Osteoblast (primary cell): ENCODE data around the gene BCCIP. TPM values are rescaled to one million over a fixed set of nuclear protein-coding genes. Genes with fewer than 3 reads are reported as not detected.

Experiments
- DNase-seq: peaks from one replicate; pipeline ENCODE4 v3.0.0; 2011; ENCODE audit warnings: low spot score, mixed read lengths; ENCODE audit not compliant: insufficient read length; ENCODE audit errors: missing footprints
- H2AFZ ChIP-seq: 2 replicates; pipeline ENCODE4 v1.6.0; 2011; ENCODE audit warnings: mild to moderate bottlenecking, low read length
- H3K27ac ChIP-seq: 2 replicates; pipeline ENCODE4 v1.5.1; 2011; ENCODE audit warnings: mild to moderate bottlenecking, low read depth, low read length, moderate library complexity
- H3K27me3 ChIP-seq: 2 replicates; pipeline ENCODE4 v1.6.0; 2012; ENCODE audit warnings: mild to moderate bottlenecking, control low read depth, inconsistent platforms, low read length, moderate library complexity; ENCODE audit not compliant: insufficient read depth
- H3K36me3 ChIP-seq: 2 replicates; pipeline ENCODE4 v1.5.1; 2011; ENCODE audit warnings: mild to moderate bottlenecking, low read length, control low read depth, moderate library complexity; ENCODE audit not compliant: insufficient read depth
- H3K4me1 ChIP-seq: 2 replicates; pipeline ENCODE4 v1.5.1; 2011; ENCODE audit warnings: mild to moderate bottlenecking, low read length, control low read depth, moderate library complexity; ENCODE audit not compliant: insufficient read depth
- H3K4me2 ChIP-seq: 2 replicates; pipeline ENCODE4 v1.6.0; 2011; ENCODE audit warnings: mild to moderate bottlenecking, low read length; ENCODE audit not compliant: insufficient read depth
- H3K4me3 ChIP-seq: fragments of 200-600 bp; sonication (generic); 3 replicates; pipeline ENCODE4 v1.5.1; 2012; ENCODE audit warnings: mild to moderate bottlenecking, low read length, inconsistent platforms; ENCODE audit not compliant: insufficient read depth
- H3K79me2 ChIP-seq: 2 replicates; pipeline ENCODE4 v1.6.0; 2012; ENCODE audit warnings: mild to moderate bottlenecking, low read length, control low read depth, inconsistent platforms; ENCODE audit not compliant: insufficient read depth
- H3K9me3 ChIP-seq: 2 replicates; pipeline ENCODE4 v1.5.1; 2011; ENCODE audit warnings: low read depth, low read length, control low read depth
- H4K20me1 ChIP-seq: 2 replicates; pipeline ENCODE4 v1.6.0; 2012; ENCODE audit warnings: mild to moderate bottlenecking, low read length, control low read depth; ENCODE audit not compliant: insufficient read depth
- CTCF ChIP-seq: IDR thresholded peaks from 2 replicates; pipeline ENCODE4 v1.5.1; 2011; ENCODE audit warnings: mild to moderate bottlenecking, low read depth, low read length, moderate library complexity; ENCODE audit errors: extremely low read depth
- total RNA-seq: library from RNA; depleted of rRNA; stranded (reverse); fragments of >200 nt; gene quantifications from 2 replicates; pipeline ENCODE4 v1.2.3, GENCODE V29; 2012

BCCIP gene
- total RNA-seq, 1 donor, result 26.8 TPM

DNA sequence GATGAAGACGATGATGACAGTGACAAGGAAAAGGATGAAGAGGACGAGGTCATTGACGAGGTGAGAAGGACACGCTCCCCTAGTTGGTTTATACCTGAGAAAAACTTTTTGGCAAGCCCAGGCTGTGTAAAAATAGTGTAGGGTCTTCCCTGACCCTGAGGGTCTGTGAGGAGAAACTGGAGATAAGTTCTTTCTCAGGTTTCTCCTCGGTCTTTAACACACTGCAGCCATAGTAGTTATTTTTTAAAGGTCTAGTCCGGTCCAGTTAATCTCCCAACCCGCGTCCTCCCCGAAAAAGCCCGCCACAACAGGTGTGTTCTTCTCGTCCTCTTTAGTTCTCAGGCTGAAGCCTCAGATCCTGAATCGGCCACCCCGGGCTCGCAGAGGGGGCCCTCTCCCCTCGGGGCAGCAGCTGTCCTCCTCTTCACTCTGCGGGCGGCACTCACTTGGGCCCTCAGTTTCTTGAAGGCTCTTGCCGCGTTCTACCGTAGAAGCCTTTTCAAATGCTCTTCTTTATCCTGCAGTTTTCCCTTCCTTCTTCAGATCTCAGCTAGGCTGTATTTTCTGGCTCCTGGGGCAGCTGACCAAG, 411 bp downstream of the BCCIP start:
- H2AFZ ChIP-seq, result peak overlapping the region; percentile 98
- peak overlapping the region; percentile 88 for H3K4me2 ChIP-seq
- peak; percentile 62 for DNase-seq
- peaks cover 27% of the 10 kb centered on the region for H3K4me1 ChIP-seq
- H3K36me3 ChIP-seq, result peaks cover 27% of the 10 kb centered on the region
- peaks cover 75% of the 10 kb centered on the region for H3K79me2 ChIP-seq
- H3K27me3 ChIP-seq, result no peaks in the 10 kb centered on the region
- H4K20me1 ChIP-seq, result peaks cover 27% of the 10 kb centered on the region
- peak overlapping the region; percentile 98 for H3K27ac ChIP-seq
- peak overlapping the region; percentile 95 for H3K4me3 ChIP-seq
- no peak for TF ChIP-seq CTCF
- no peaks in the 10 kb centered on the region for H3K9me3 ChIP-seq

DNA sequence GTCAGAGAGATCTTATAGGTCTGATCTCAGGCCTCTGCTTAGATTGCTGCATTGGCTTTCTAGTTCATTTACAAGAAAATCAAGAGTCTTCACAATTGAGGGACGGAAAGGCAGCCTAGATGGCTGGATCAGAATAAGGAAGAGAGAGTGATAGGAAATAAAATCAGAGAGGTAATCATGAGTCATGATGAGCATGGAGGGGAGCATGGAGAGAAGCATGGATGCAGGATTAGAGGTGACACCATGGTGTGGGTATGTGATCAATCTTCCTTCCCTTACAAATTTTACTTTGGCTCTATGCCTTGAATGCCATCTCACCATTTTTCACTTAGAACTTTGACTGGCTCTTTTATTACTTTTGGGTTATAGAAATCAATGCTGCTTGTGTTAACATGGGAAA, 1.4 kb downstream of the BCCIP start:
- DNase-seq, result peak; percentile 34
- peak overlapping the region; percentile 98 for H3K27ac ChIP-seq

GRCh38 chr10:125827133-125827532, 3.8 kb downstream of the BCCIP start:
- no peaks in the 10 kb centered on the region for H3K9me3 ChIP-seq
- no peak overlapping the region for H2AFZ ChIP-seq
- no peaks in the 10 kb centered on the region for H3K27me3 ChIP-seq
- peaks cover 21% of the 10 kb centered on the region for H3K4me1 ChIP-seq
- peaks cover 67% of the 10 kb centered on the region for H3K79me2 ChIP-seq
- no peak for TF ChIP-seq CTCF
- peaks cover 61% of the 10 kb centered on the region for H3K36me3 ChIP-seq
- no peak overlapping the region for H3K27ac ChIP-seq
- no peak for DNase-seq
- no peak overlapping the region for H3K4me2 ChIP-seq
- H4K20me1 ChIP-seq, result peaks cover 31% of the 10 kb centered on the region
- no peak overlapping the region for H3K4me3 ChIP-seq

More for the DNA sequence above, 1.4 kb downstream of the BCCIP start:
- H3K9me3 ChIP-seq, result no peaks in the 10 kb centered on the region
- H4K20me1 ChIP-seq, result peaks cover 31% of the 10 kb centered on the region
- H3K4me1 ChIP-seq, result peaks cover 27% of the 10 kb centered on the region
- H3K4me3 ChIP-seq, result peak overlapping the region; percentile 95
- no peaks in the 10 kb centered on the region for H3K27me3 ChIP-seq
- H3K79me2 ChIP-seq, result peaks cover 81% of the 10 kb centered on the region
- H3K4me2 ChIP-seq, result peak overlapping the region; percentile 88
- H2AFZ ChIP-seq, result no peak overlapping the region
- H3K36me3 ChIP-seq, result peaks cover 37% of the 10 kb centered on the region
- TF ChIP-seq CTCF, result no peak

GRCh38 chr10:125828311-125828710, 5.0 kb downstream of the BCCIP start:
- Histone ChIP-seq H3K27ac (no peak overlapping the region), H3K36me3 (peaks cover 72% of the 10 kb centered on the region), H3K9me3 (no peaks in the 10 kb centered on the region), H3K27me3 (no peaks in the 10 kb centered on the region), H3K4me2 (no peak overlapping the region), H2AFZ (no peak overlapping the region), H3K4me1 (peaks cover 20% of the 10 kb centered on the region), H4K20me1 (peaks cover 31% of the 10 kb centered on the region), H3K79me2 (peaks cover 57% of the 10 kb centered on the region), H3K4me3 (no peak overlapping the region)
- no peak for DNase-seq
- TF ChIP-seq CTCF, result no peak
